GM20000 (cell line): ENCODE results near the gene COMMD7.

Source experiments
- DNase-seq: peaks from one replicate; pipeline ENCODE4 v3.0.0; 2012; ENCODE audit warnings: low spot score
- CTCF ChIP-seq: IDR thresholded peaks from 2 replicates; pipeline ENCODE4 v1.5.1; 2012; ENCODE audit warnings: mild to moderate bottlenecking, control low read depth; ENCODE audit errors: extremely low read depth, missing control alignments

Gene COMMD7

GRCh38 chr20:32786059-32786760, 42.9 kb upstream of the COMMD7 start:
- TF ChIP-seq CTCF = no peak

GRCh38 chr20:32784369-32785080, 41.3 kb upstream of the COMMD7 start:
- no peak for DNase-seq
- TF ChIP-seq CTCF = no peak

More at GRCh38 chr20:32786059-32786760, 42.9 kb upstream of the COMMD7 start:
- no peak for DNase-seq

GRCh38 chr20:32780749-32781655, 37.7 kb upstream of the COMMD7 start:
- no peak for TF ChIP-seq CTCF
- DNase-seq = no peak

GRCh38 chr20:32780278-32780677, 37.0 kb upstream of the COMMD7 start:
- TF ChIP-seq CTCF = no peak
- DNase-seq = no peak

- DNase-seq = no peak
- TF ChIP-seq CTCF = no peak
These were observed 36.4 kb upstream of the COMMD7 start for GRCh38 chr20:32779500-32780211.

GRCh38 chr20:32777177-32777956, 34.1 kb upstream of the COMMD7 start:
- no peak for TF ChIP-seq CTCF
- no peak for DNase-seq
